ENCODE measurements around the gene TNFSF10. TPM values are rescaled to one million over a fixed set of nuclear protein-coding genes. Genes with fewer than 3 reads are reported as not detected.

Gene TNFSF10
- total RNA-seq, 1 donor from 2014 or later: not detected

DNA sequence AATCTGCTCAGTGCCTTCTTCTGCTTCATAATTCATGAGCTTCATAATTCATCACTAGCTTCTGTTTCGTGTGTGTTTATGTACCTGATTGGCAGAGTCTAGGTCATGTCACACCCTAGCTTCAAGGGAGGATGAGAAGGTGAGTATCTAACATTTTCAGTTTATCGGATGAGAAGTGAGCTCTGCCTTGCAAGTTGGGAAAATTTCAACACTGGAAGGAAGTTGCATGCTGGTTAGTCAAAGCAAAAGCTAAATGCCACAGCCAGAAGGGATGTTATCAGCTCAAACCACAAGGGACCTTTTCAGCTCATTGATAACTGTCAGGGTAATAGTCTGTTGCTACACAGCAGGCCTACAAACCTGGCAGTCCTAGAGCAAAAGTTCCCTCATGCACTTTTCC, 7.3 kb upstream of the TNFSF10 start:
- no peaks in the 10 kb centered on the region for H3K9me3 Mint-ChIP-seq (ENCODE audit: unreplicated experiment)
- H3K27me3 Mint-ChIP-seq (ENCODE audit: unreplicated experiment): no peaks in the 10 kb centered on the region
- H3K4me3 Mint-ChIP-seq (ENCODE audit: unreplicated experiment): no peak overlapping the region
- no peak overlapping the region for H3K27ac Mint-ChIP-seq (ENCODE audit: unreplicated experiment)
- no peaks in the 10 kb centered on the region for H3K4me1 Mint-ChIP-seq (ENCODE audit: low read depth, unreplicated experiment)
- TF ChIP-seq, protein P1, sequence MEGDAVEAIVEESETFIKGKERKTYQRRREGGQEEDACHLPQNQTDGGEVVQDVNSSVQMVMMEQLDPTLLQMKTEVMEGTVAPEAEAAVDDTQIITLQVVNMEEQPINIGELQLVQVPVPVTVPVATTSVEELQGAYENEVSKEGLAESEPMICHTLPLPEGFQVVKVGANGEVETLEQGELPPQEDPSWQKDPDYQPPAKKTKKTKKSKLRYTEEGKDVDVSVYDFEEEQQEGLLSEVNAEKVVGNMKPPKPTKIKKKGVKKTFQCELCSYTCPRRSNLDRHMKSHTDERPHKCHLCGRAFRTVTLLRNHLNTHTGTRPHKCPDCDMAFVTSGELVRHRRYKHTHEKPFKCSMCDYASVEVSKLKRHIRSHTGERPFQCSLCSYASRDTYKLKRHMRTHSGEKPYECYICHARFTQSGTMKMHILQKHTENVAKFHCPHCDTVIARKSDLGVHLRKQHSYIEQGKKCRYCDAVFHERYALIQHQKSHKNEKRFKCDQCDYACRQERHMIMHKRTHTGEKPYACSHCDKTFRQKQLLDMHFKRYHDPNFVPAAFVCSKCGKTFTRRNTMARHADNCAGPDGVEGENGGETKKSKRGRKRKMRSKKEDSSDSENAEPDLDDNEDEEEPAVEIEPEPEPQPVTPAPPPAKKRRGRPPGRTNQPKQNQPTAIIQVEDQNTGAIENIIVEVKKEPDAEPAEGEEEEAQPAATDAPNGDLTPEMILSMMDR (IDR thresholded peaks at IDR 0.05; ENCODE audit: partially characterized antibody, unreplicated experiment): no peak
- no peaks in the 10 kb centered on the region for H3K36me3 Mint-ChIP-seq (ENCODE audit: unreplicated experiment)
- DNase-seq: no peak

DNA sequence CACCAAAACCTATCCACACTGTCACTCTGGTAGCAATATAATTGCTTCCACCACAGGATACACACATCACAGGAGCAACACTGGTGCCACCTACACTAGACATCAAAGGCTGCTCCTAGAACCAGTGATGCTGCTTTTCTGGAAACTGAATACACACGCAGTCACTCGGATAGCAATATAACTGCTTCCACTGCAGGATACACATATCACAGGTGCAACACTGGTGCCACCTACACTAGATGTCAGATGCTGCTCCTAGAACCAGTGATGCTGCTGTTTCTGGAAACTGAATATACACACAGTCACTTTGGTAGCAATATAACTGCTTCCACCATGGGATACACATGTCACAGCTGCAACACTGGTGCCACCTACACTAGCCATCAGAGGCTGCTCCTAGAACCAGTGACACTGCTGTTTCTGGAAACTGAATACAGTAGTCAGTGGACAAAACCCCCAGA, 6.9 kb upstream of the TNFSF10 start:
- Mint-ChIP-seq H3K4me3 (ENCODE audit: unreplicated experiment) (no peak overlapping the region), H3K27me3 (ENCODE audit: unreplicated experiment) (no peaks in the 10 kb centered on the region), H3K36me3 (ENCODE audit: unreplicated experiment) (no peaks in the 10 kb centered on the region), H3K4me1 (ENCODE audit: low read depth, unreplicated experiment) (no peaks in the 10 kb centered on the region), H3K9me3 (ENCODE audit: unreplicated experiment) (no peaks in the 10 kb centered on the region), H3K27ac (ENCODE audit: unreplicated experiment) (no peak overlapping the region)
- TF ChIP-seq, protein P1 (IDR thresholded peaks at IDR 0.05; ENCODE audit: partially characterized antibody, unreplicated experiment): no peak
- no peak for DNase-seq

DNA sequence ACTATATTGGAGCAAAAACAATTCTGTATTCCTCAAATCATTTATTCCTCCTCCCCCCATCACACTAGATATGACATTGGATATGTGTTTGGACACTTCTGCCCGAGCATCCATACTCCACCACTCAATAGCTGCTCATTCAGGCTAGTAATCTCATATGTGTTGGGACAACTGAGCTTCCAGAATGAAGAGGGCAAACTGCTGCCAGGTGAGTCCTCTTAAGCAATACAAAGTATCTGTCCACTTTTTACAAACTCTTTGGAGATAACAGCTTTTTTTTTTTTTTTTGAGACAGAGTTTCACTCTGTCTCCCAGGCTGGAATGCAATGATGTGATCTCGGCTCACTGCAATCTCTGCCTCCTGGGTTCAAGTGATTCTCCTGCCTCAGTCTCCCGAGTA, 5.4 kb upstream of the TNFSF10 start:
- no peaks in the 10 kb centered on the region for H3K27me3 Mint-ChIP-seq (ENCODE audit: unreplicated experiment)
- H3K9me3 Mint-ChIP-seq (ENCODE audit: unreplicated experiment): no peaks in the 10 kb centered on the region
- no peak overlapping the region for H3K27ac Mint-ChIP-seq (ENCODE audit: unreplicated experiment)
- no peak overlapping the region for H3K4me3 Mint-ChIP-seq (ENCODE audit: unreplicated experiment)
- TF ChIP-seq, protein P1 (IDR thresholded peaks at IDR 0.05; ENCODE audit: partially characterized antibody, unreplicated experiment): no peak
- no peak for DNase-seq
- H3K36me3 Mint-ChIP-seq (ENCODE audit: unreplicated experiment): no peaks in the 10 kb centered on the region
- no peaks in the 10 kb centered on the region for H3K4me1 Mint-ChIP-seq (ENCODE audit: low read depth, unreplicated experiment)

DNA sequence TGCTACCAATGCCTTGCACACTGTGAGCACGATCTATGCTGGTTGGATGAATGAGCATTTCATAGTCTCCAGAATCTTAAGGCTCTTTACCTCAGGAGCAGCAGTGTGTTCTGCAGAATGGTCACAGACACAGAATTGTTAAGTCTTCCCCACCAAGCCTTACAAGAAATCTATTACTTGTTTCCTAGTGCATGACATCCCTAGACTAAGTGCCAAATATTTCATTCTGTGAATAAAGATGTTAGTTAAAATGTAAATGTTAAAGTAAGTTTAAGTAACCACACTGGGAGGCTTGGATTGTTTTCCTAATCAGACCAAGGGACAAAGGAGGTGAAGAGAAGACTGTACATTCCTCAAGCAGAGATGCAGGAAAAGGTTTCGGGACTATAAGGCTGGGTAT, 4.1 kb upstream of the TNFSF10 start:
- H3K27ac Mint-ChIP-seq (ENCODE audit: unreplicated experiment): no peak overlapping the region

DNA sequence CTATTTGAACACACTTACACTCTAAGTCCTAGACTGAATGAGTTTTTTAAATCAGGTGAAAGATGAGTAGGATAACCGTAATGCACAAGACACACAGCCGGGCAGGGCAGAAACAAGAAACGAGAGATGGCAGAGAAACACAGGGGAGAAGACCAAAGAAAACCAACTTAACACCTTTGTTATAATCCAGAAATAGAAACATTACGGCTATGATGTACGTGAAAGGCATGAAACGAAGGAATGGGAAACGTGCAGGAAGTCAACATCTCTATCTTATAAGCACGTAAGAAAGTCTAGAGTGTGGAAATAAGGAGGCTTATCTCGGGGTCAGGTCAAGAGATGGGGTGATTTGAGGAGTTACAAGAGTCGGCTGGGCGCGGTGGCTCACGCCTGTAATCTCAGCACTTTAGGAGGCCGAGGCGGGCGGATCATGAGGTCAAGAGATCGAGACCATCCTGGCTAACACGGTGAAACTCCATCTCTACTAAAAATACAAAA, 1.9 kb upstream of the TNFSF10 start:
- Mint-ChIP-seq H3K27ac (ENCODE audit: unreplicated experiment) (no peak overlapping the region), H3K4me3 (ENCODE audit: unreplicated experiment) (no peak overlapping the region), H3K4me1 (ENCODE audit: low read depth, unreplicated experiment) (no peaks in the 10 kb centered on the region), H3K36me3 (ENCODE audit: unreplicated experiment) (no peaks in the 10 kb centered on the region), H3K27me3 (ENCODE audit: unreplicated experiment) (no peaks in the 10 kb centered on the region), H3K9me3 (ENCODE audit: unreplicated experiment) (no peaks in the 10 kb centered on the region)
- DNase-seq: no peak
- TF ChIP-seq, protein P1 (IDR thresholded peaks at IDR 0.05; ENCODE audit: partially characterized antibody, unreplicated experiment): no peak

More for the DNA sequence above, 4.1 kb upstream of the TNFSF10 start:
- no peaks in the 10 kb centered on the region for H3K27me3 Mint-ChIP-seq (ENCODE audit: unreplicated experiment)
- no peak for DNase-seq
- H3K36me3 Mint-ChIP-seq (ENCODE audit: unreplicated experiment): no peaks in the 10 kb centered on the region
- H3K4me3 Mint-ChIP-seq (ENCODE audit: unreplicated experiment): no peak overlapping the region
- no peaks in the 10 kb centered on the region for H3K9me3 Mint-ChIP-seq (ENCODE audit: unreplicated experiment)
- TF ChIP-seq, protein P1 (IDR thresholded peaks at IDR 0.05; ENCODE audit: partially characterized antibody, unreplicated experiment): no peak
- H3K4me1 Mint-ChIP-seq (ENCODE audit: low read depth, unreplicated experiment): no peaks in the 10 kb centered on the region
